ENCODE measurements around the gene KLHL35.

The KLHL35 gene

GRCh38 chr11:75439495-75440120 is 6.6 kb upstream of the KLHL35 start:
- DNase-seq (ENCODE audit: low spot score): no peak
- no peak overlapping the region for H3K27ac ChIP-seq
- TF ChIP-seq CTCF (IDR thresholded peaks at IDR 0.05): no peak
- no peak overlapping the region for H3K4me3 ChIP-seq

GRCh38 chr11:75439026-75439425 is 6.0 kb upstream of the KLHL35 start:
- DNase-seq (ENCODE audit: low spot score): no peak
- no peak for TF ChIP-seq CTCF (IDR thresholded peaks at IDR 0.05)
- Histone ChIP-seq H3K4me3 (no peak overlapping the region), H3K27ac (no peak overlapping the region)

GRCh38 chr11:75437966-75438659 is 5.1 kb upstream of the KLHL35 start:
- DNase-seq (ENCODE audit: low spot score): no peak
- Histone ChIP-seq H3K27ac (no peak overlapping the region), H3K4me3 (no peak overlapping the region)
- no peak for TF ChIP-seq CTCF (IDR thresholded peaks at IDR 0.05)

GRCh38 chr11:75436806-75437205 is 3.8 kb upstream of the KLHL35 start:
- H3K27ac ChIP-seq: no peak overlapping the region
- no peak for DNase-seq (ENCODE audit: low spot score)
- no peak for TF ChIP-seq CTCF (IDR thresholded peaks at IDR 0.05)
- H3K4me3 ChIP-seq: no peak overlapping the region

- Histone ChIP-seq H3K4me3 (no peak overlapping the region), H3K27ac (no peak overlapping the region)
- no peak for TF ChIP-seq CTCF (IDR thresholded peaks at IDR 0.05)
- DNase-seq (ENCODE audit: low spot score): no peak
Measured at GRCh38 chr11:75435571-75435925, 2.5 kb upstream of the KLHL35 start.

GRCh38 chr11:75434886-75435570 is 2.0 kb upstream of the KLHL35 start:
- H3K27ac ChIP-seq: no peak overlapping the region
- no peak for TF ChIP-seq CTCF (IDR thresholded peaks at IDR 0.05)
- no peak for DNase-seq (ENCODE audit: low spot score)
- no peak overlapping the region for H3K4me3 ChIP-seq

- DNase-seq (ENCODE audit: low spot score): no peak
- Histone ChIP-seq H3K27ac (no peak overlapping the region), H3K4me3 (no peak overlapping the region)
- TF ChIP-seq CTCF (IDR thresholded peaks at IDR 0.05): no peak
Measured at GRCh38 chr11:75434051-75434450, 1.0 kb upstream of the KLHL35 start.

Data from coronary artery (tissue), 2 donors.